DMS 273 treated with DMSO at 0.1 percent for 48 hours (cell line): ENCODE data around the gene IKBKG.
"Not testable (repeated sequence)": the region's sequence is repeated elsewhere in the genome, so short reads cannot be mapped to it uniquely, and the experiment has no call there.

Experiments
- DNase-seq: peaks from one replicate; lab custom pipeline; 2025; lab: John Stamatoyannopoulos, UW

The IKBKG gene

DNA sequence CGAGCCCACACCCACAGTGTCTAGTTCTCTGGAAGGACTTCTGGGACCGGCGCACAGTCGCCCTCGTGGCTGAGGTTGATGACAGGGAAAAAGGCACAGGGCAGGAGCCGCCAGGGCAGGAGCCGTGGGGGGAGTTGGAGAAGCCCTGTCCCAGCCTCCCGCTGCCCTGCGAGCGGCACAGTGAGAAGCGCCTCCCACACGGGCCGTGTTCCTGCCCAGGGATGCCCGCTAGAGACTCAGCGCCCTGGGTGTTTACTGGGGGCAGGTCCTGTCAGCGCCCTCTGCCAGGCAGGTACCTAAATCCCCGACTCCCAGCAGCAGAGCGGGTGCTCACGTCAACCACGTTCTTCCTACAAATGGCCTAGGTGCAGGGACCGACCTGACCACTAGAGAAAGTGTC lies 11.5 kb downstream of the IKBKG start:
- not testable (repeated sequence) for DNase-seq

DNA sequence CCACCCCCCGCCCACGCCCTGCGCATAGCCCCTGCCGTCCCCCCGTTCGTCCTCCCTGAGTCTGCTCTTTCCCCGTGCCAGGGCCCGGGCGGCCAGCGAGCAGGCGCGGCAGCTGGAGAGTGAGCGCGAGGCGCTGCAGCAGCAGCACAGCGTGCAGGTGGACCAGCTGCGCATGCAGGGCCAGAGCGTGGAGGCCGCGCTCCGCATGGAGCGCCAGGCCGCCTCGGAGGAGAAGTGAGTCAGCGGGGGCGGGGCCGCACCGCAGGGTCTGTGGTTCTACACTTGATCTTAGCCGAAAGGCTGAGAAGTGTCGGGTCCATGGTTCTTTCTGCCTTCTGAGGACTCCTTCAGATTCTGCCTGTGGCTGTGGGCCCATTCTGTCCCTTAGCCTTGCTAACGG lies 12.9 kb downstream of the IKBKG start:
- not testable (repeated sequence) for DNase-seq

DNA sequence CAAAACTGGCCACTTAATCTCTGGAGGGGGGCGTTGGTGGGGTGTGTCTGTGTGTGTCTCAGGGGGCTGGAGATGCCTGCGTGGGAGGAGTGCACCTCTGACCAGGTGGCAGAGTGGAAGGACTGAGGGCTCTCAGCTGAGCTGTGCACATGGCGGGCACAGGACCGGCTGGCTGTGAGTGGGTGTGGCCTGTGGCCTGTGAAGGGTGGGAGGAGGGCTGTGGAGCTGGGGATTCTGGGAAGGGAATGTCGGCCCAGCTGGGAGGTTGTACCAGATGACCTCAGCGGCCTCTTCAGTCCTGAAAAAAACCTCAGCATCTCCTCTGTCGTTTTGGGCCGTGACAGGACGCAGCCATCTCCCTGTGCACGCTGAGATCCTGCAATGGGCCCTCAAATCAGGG lies 14.9 kb downstream of the IKBKG start:
- DNase-seq = not testable (repeated sequence)

DNA sequence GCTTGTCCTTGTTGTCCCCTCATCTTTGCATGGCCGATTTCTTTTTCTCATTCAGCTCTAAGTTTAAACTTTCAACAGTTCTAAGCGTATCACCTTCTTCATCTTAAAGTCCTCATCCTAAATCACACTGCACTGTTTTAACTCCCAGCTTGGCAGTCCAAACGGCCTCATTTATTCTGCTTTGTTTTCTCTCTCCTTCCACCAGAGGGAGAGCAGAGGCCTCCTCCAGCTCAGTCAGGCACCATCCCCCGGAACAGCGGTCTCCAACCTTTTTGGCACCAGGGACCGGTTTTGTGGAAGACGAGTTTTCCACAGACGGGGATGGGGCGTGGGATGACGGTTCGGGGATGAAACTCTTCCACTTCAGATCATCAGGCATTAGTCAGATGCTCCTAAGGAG lies 22.9 kb downstream of the IKBKG start:
- DNase-seq = not testable (repeated sequence)

DNA sequence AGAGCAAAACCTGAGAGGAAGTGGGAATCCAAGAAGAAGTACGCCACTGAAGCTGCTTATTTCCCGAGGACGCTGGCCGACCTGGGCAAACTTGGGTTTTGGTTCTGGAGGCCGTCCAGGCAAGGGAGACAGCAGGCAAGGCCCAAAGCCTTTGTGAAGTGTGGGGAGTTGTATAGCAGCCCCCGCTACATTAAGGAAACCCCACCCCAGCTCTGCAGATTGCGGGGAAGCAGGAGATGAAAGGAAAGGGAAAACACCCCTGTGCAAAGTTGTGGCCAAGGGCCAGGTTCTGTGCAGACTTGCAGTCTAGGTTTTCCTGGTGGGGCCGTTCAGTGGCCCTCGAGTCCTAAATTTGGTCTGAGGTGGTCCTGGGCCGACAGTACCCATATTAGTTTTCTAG lies 25.6 kb downstream of the IKBKG start:
- not testable (repeated sequence) for DNase-seq

DNA sequence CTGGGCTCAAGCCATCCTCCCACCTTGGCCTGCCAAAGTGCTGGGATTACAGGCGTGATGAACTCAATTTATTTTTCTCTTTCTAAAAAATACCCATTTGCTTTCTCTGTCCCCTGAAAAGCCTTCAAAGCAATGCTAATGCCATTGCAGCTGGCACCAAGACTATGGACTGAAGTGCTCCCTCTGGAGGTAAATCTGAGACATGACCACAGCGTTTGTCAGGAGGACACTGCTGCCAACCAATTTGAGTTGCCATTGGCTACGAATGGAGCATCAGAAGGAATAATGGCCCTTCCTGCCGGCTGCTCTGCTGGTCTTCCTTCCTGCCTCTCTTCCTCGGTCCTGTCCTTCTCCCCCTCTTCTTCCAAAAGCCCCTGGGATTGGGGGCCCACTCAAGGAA lies 27.7 kb downstream of the IKBKG start:
- DNase-seq = not testable (repeated sequence)

DNA sequence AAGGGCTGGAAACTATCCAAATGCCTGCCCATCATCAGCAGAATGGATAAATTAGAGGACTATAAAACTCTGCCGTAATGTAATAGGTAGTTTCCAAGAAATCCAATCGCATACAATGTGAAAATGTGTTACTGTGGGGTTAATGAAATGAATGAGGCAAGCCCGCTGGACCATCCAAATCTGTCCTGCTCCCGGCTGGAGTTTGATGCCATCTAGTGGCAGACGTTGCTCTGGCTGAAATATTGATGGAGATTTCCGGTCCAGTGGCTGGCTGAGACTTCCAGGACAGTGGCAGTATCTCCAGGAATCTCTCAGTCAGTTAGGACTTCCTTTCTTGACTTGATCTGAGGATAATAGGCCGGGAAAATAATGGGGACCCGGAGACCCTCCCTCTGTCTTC lies 35.6 kb downstream of the IKBKG start:
- DNase-seq = not testable (repeated sequence)

DNA sequence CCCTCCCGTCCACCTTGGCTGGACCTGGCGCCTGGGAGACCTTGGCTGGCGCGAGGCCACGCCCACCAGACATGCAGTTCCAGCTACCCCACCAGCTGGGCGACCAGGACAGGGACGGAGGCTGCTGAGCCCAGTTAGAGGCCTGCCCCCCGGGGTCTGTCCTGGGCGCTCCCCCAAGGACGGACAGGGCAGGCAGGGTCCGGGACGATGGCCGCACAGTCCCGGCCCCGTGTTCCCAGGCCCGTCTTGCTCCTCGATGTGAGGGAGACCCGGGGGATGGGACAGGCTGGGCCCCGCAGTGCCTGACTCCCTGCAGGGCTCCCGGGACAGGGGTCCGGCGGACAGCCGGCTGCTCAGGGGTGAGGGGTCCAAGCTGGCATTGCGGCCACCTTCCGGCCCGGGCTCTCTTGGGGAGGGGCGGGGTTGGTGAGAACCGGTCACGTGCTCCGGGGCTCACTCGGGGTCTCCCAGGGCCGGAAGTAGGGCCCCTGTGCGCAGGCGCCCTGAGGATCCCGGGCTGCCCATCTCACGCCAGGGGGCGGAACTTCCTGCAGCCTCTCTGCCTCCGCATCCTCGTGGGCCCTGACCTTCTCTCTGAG lies 37.3 kb downstream of the IKBKG start, which contains the start of gene CTAG1A:
Gene CTAG1A, plus strand, starts transcription at position 549 of the 599 bp plus-strand sequence. CDS start 74 bp downstream, outside the sequence.
- DNase-seq = not testable (repeated sequence)

DNA sequence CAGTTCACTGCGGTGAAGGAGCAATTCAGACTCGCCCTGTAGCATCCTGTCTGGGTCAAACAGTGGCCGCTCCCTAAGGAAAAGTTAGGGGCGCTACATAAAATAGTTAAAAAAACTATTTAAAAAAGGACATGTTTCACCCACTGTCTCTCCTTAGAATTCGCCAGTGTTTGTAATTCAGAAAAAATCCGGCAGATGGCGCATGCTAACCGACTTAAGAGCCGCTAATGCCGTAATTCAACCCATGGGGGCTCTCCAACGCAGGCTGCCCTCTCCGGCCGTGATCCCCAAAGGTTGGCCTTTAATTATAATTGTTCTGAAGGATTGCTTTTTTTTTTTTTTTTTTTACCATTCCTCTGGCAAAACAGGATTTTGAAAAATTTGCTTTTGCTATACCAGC lies 43.0 kb downstream of the IKBKG start:
- DNase-seq = not testable (repeated sequence)

DNA sequence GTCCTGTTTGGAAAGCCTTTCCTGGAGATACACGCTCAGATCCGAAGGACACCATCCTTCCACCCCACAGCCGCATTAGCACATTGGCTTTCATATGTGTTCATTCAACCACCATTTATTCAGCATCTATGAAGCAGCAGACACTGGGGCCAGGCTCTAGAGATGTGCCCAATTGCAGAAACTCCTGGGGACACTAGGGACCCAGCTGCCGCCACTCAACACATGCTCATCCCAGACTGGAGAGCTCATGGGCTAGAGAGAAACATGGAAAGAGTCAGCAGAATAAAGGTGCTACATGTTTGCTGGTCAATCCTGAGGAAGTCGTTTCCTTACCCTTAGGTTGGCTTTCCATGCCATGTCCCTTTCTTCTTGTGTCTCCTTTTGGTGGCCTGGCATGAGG lies 45.1 kb downstream of the IKBKG start:
- no peak for DNase-seq

DNA sequence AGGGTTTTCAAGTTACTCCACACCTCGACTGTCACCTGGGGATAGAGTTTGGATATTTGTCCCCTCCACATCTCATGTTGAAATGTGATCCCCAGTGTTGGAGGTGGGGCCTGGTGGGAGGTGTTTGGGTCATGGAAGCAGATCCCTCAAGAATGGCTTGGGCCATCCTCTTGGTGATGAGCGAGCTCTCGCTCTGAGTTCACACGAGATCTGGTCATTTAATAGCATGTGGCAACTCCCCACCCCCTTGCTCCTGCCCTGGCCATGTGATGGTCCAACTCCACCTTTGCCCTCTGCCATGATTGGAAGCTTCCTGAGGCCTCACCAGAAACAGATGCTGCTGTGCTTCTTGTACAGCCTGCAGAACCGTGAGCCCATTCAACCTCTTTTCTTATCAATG lies 45.8 kb downstream of the IKBKG start:
- DNase-seq = no peak

DNA sequence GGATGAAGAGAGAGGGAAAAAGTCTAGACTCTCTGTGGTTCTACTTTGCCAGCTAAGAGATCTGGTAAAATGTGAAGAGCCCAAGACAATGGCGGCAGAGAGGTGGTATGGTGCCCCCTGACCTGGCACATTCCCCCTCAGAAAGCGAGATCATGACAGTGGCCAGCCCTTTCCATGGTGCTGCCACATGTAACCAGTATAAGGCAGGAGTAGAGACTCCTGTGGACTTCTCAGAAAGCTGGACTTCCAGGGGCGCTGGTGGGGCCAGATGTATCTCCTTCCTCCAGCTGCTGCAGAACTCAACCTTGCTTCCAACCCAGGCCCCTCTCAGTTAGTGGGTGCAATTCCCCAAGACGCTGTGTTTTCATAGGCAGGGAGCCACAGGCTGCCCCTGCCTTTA lies 47.1 kb downstream of the IKBKG start:
- DNase-seq = no peak

DNA sequence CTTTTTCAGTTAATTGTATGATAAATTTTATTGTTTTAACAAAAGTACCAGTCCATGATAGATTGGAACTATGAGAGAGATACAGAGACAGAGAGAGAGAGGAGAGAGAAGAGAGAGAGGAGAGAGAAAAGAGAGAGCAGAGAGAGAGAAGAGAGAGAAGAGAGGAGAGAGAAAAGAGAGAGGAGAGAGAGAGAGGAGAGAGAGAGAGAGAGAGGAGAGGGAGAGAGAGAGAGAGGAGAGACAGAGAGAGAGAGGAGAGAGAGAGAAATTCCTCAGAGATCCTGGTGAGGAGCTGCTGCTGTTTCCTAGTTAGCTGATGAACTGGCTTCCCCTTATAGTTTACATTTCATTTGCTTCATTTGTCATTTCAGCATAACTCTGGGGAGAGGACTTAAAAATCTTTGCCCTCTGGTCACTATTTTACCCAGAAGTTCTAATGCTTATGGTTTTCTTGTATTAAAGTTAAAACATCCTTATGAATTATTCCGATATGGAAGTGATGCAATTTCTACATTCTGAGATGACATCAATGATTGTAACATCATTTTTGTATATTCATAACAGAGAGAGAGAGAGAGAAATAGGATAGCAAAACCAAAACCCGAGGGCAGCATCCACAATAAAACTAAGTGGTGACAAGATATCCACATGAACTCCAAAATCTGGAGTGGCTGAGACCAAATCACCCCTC lies 48.3 kb downstream of the IKBKG start:
- DNase-seq = no peak

DNA sequence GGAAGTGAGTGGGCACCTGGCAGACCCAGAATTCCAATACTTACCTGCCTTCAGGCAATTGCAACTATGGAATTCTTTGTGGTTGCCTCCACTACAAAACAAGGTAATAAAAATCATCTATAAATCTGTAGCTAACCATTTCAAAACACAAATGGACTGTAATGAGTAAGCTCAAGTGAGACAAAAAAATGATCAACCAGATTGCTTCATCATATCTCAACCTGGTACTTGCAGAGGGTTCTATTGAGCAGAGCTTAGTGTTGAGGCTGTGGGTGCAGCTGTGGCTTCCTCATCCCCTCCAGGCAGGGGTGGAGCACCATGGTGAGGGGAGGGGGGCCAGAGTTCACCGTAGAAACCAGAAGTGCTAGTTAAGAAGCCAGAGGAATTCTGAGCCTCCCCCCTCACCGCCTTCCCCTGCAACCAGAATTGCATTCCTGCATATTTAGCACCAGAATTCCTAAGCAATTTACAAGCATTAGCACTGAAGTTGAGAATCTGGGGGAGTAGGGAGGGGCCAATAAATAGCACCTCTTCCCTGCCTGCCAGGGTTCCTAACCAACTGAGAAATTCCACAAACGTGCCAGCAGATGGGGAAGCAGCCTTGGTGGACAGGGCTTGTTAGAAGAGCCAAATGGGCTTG lies 49.0 kb downstream of the IKBKG start:
- DNase-seq = no peak

DNA sequence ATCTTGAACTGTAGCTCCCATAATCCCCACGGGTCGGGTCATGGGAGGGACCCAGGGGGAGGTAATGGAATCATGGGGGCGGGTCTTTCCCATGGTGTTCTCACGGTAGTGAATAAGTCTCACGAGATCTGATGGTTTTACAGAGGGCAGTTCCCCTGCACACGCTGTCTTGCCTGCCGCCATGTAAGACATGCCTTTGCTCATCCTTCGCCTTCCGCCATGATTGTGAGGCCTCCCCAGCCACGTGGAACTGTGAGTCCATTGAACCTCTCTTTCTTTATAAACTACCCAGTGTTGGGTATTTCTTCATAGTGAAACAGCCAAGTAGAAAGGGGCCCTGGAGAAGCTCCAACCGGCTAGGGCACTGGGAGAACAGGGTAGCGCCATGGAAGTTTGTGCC lies 49.8 kb downstream of the IKBKG start:
- no peak for DNase-seq

DNA sequence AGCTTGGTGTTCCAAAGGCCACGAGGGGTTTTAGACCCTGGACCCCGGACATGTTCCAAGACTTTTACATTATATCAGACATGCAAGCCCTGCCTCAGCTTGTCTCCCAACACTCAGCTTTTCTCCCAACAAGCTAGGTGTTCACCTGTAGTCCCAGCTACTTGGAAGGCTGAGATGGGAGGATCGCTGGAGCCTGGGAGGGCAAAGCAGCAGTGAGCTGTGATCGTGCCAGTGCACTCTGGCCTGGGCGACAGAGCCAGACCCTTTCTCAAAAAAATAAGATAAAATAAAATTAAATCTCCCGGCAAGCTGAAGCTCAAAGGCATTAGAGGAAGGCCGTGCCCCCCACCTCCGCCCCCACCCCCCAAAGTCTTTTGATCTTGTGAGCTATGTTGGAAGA lies 51.2 kb downstream of the IKBKG start:
- no peak for DNase-seq

DNA sequence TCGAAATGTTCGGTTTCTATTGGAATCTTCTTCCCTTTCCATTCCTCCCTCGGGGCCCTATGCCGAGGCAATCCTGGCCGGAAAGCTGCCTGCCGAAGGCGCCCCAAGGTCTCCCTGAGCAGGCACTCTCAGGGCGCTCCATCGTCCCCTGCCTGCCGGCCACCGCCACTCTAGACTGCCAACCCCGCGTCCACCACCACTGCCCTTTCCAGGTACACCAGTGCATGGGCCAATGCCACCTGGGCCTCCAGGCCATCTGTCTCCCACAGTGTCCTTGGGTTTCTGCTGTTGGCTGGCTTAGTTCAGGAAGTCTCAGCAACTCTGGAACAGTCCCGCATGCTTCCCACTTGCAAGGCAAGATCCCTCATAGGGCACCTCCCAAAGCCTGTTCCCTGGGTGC lies 52.1 kb downstream of the IKBKG start:
- DNase-seq = no peak

DNA sequence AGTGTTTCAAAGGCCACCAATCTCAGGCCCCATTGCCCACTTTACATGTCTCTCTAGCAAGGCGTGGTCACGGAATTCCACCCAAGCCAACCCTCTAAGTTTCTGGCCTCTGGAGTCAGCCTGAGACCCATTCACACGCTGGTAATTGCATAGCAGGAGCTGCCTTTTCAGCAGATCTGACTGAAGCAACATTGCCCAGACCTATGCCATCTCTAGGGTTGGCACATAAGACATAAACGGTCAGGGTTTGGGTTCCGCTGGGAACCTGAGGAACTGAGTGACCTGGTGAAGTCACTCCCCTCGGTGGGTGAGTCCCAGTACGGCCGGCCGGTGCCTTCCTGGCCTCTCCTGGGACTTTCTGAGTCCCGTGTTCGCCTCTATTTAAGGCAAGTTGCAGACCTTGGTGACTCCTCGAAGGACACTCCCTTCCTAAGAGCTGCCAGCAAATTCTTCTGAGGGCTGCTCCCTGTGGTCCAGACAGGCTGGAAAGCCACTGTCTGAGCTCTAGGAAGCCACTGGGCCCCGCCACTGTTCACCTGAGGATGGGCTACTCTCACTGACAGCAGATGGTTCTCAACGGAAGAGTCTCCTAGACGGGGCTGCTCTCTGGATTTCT lies 53.4 kb downstream of the IKBKG start:
- no peak for DNase-seq

DNA sequence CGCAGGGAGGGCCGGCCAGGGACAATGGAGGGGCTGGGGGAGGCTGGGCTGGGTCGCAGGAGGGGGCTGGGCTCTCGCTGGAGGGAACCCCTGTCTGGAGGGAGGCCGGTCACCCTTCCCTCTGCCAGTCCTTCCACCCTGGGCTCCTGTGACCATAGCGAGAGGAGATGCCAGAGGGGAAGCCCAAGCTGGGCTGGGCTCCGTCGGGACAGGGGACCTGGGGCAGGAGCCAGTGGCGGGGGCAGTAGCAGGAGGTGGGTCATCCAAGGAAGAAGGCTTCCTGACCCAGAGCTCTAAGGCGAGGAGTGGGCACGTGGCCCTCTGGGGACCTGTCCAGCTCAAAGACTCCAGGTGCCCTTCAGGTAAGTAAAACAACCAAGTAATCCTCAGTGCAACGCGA lies 54.8 kb downstream of the IKBKG start:
- DNase-seq = no peak

DNA sequence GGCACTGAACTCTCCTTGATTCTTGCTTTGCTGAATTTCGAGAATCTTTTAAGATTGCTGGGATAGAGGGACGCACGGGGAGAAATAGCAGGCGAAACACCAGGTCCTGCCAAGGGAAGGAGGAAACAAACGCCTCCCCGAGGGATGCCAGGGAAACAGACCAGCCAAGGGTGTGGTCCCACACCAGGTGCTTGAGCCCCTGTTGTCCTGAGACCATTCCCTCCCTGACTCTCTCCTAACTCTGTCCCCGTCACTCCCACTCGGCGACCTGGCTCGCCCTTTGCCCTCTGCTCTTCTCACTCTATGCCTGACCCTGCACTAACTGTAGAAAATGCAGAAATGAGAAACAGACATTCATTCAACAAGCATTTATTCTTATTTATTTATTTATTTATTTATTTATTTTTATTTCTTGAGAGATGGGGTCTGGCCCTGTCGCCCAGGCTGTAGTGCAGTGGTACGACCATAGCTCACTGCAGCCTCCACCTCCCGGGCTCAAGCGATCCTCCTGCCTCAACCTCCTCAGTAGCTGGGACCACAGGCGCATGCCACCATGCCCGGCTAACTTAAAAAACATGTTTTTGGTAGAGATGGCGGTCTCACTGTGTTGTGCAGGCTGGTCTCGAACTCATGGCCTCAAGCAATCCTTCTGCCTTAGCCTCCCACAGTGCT lies 55.5 kb downstream of the IKBKG start:
- DNase-seq = no peak

DNA sequence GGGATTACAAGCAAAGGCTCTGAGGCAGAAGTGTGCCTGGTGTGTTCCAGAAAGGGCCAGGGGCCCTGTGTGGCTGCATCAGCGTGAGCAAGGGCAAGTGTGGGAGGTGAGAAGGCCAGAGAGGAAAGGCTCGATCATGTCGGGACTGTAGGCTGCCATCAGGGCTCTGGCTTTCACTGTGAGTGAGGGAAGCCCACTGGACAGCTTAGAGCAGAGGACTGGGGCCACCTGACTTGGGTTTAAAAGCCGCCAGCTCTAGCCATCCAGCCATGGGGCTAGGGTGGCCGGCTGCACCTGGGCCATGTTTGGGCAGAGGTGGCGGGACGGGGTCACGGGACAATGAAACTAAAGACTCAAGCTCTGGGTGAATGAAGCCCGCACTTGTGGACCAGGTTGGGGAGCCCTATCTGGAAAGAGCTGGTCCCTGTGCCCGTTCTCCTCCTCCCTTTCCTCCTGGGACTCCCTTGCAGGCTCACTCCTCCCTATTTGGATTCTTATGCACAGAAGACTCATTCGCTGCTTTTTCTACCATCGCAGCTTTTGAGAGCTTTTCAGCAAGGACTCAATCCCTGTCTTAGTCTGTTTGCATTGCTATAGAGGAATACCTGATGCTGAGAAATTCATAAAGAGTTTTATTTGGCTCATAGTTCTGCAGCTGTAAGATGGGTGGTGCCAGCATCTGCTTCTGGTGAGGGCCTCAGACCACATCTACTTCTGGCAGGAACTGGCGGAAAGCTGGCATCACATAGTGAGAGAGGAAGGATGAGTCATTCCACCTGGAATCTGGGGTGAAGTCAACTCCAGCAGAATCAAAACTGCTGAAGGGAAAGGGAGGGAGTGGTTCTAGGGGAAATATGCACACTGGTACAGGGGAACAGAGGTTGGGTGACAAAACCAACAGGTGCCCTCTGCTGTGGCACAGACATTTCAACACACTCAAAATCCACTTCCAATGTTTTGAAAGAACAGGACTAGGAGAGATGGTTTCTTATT lies 56.3 kb downstream of the IKBKG start:
- no peak for DNase-seq
